HUES48 (cell line): ENCODE data around the gene C16orf87.

Experiments used
- H3K27ac ChIP-seq: one replicate; pipeline ENCODE4 v1.7.0; 2013; ENCODE audit warnings: low read depth, low read length, inconsistent platforms
- H3K27me3 ChIP-seq: 2 replicates; pipeline ENCODE4 v1.6.1; 2013; ENCODE audit warnings: mild to moderate bottlenecking, low read length; ENCODE audit not compliant: control insufficient read depth, insufficient read depth
- H3K36me3 ChIP-seq: 2 replicates; pipeline ENCODE4 v1.6.1; 2013; ENCODE audit warnings: low read length; ENCODE audit not compliant: control insufficient read depth, insufficient read depth
- H3K4me1 ChIP-seq: 2 replicates; pipeline ENCODE4 v1.6.1; 2013; ENCODE audit warnings: mild to moderate bottlenecking, low read length; ENCODE audit not compliant: control insufficient read depth, insufficient read depth
- H3K4me3 ChIP-seq: 2 replicates; pipeline ENCODE4 v1.5.1; 2013; ENCODE audit warnings: mild to moderate bottlenecking, low read depth, low read length
- H3K9ac ChIP-seq: 2 replicates; pipeline ENCODE4 v1.6.1; 2013; ENCODE audit warnings: mild to moderate bottlenecking, low read depth, low read length, moderate library complexity
- H3K9me3 ChIP-seq: 2 replicates; pipeline ENCODE4 v1.6.1; 2013; ENCODE audit warnings: low read length; ENCODE audit not compliant: control insufficient read depth, insufficient read depth

The C16orf87 gene

DNA sequence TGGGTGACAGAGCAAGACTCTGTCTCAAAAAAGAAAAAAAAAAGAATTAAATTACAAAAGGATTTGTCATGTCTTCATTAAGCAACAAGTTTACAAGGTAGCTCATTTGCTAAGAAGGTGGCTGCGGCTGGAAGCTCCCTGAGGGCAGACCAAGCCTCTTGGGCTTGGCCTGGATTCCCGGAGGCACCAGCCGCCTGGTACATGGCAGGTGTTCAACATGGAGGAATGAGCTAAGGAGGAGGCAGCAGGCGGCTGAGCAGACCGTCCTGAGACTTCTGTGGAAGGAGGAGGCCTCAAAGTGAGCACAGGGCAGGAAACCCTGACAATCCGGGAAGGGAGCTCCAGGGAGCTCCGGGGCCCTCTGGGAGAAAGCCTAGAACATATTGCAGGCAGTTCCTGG is 79.6 kb downstream of the C16orf87 start:
- no peaks in the 10 kb centered on the region for H3K27me3 ChIP-seq
- H3K27ac ChIP-seq, result no peak overlapping the region

DNA sequence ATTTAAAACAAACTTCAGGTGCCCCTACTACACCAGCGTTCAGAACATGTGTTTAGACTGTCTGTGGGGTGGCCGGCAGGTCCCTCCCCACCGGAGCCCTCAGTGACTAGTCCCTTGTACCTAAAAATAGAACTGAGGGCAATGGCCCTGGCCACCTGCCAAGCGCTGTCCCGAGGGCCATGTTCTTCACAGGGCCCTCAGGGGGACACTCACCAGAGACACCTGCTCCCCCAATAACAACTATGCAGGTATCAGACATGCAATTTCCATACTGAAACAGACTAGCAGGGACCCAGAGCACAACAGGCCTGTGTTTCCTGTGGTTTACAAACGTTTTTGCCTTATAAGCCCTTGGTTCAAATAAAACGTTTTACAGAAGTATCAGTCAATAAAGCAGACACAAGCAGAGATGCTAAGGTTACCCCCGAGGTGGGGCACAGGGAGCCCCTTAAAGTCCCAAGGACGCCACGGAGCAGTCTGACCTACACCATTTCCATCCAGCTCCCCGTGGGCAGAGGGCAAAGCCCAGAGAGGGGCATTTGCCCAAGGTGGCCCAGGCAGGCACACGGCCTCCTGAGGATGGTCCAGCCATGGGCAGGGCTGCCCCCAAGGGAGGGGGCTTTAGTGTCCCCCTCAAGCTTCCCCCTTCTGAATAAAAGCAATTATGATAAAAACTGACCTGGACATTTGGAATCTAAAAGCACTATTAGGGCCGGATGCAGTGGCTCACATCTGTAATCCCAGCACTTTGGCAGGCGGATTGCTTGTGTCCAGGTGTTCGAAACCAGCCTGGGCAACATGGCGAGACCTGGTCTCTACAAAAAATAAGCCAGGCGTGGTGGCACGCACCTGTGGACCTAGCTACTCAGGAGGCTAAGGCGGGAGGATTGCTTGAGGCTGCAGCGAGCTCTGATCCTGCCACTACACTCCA is 81.9 kb downstream of the C16orf87 start:
- Histone ChIP-seq H3K9ac (no peak overlapping the region), H3K27me3 (no peaks in the 10 kb centered on the region), H3K4me3 (no peak overlapping the region), H3K4me1 (peaks cover 9% of the 10 kb centered on the region), H3K27ac (peak overlapping the region; percentile 59), H3K36me3 (no peaks in the 10 kb centered on the region), H3K9me3 (no peaks in the 10 kb centered on the region)

More for the DNA sequence above, 79.6 kb downstream of the C16orf87 start:
- H3K9ac ChIP-seq, result no peak overlapping the region
- H3K36me3 ChIP-seq, result no peaks in the 10 kb centered on the region
- H3K9me3 ChIP-seq, result no peaks in the 10 kb centered on the region
- peaks cover 9% of the 10 kb centered on the region for H3K4me1 ChIP-seq
- no peak overlapping the region for H3K4me3 ChIP-seq

DNA sequence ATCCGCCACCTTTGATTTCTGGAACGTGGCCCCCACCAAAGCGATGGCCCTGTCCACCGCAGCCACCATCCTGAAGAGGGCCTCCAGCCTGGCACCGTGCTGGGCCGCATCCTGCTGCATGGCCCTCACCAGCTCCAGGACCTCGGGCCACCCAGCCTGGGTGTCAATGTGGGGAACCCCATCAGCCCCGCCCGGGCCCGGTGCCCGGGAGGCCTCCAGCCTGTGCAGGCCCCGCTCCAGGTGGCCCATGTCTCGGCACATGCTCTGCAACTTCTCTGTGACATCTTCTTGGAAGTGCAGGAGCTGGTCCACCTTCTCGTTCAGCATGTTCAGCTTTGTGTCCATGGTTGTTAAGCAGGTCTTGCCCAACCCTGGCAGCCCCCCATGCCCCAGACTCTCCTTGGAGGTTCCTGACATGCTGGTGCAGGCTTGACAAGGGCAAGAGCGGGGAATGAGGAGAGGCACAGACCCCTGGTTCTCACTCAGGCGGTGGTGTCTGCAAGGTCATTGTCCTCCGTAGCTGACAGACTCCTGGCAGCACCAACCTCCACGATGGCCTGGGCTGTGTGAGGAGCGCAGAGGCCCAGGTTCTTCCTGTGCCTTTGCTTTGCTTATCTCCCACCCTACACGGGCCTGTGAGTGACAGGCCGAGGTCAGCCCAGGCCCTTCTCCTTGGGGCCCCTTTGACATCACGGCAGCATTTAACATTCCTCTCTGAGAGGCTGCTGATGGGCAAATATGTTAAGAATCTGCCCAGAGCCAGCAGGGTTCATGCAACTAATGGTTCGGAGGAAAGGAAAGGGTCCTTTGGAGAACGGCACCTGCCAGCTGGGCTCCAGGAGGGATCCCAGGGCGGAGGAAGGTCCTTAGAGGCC is 83.0 kb downstream of the C16orf87 start, which contains the start of gene MYLK3:
TSS of gene MYLK3 (minus strand) at position 568 of the 875 bp plus-strand sequence. CDS start at position 417, 151 bp downstream.
- Histone ChIP-seq H3K27me3 (no peaks in the 10 kb centered on the region), H3K4me3 (no peak within 1 kb of the TSS), H3K9ac (no peak within 1 kb of the TSS), H3K27ac (peak within 1 kb of the TSS; percentile 59), H3K4me1 (peaks cover 15% of the 10 kb centered on the region), H3K9me3 (no peaks in the 10 kb centered on the region), H3K36me3 (no peaks in the 10 kb centered on the region)

DNA sequence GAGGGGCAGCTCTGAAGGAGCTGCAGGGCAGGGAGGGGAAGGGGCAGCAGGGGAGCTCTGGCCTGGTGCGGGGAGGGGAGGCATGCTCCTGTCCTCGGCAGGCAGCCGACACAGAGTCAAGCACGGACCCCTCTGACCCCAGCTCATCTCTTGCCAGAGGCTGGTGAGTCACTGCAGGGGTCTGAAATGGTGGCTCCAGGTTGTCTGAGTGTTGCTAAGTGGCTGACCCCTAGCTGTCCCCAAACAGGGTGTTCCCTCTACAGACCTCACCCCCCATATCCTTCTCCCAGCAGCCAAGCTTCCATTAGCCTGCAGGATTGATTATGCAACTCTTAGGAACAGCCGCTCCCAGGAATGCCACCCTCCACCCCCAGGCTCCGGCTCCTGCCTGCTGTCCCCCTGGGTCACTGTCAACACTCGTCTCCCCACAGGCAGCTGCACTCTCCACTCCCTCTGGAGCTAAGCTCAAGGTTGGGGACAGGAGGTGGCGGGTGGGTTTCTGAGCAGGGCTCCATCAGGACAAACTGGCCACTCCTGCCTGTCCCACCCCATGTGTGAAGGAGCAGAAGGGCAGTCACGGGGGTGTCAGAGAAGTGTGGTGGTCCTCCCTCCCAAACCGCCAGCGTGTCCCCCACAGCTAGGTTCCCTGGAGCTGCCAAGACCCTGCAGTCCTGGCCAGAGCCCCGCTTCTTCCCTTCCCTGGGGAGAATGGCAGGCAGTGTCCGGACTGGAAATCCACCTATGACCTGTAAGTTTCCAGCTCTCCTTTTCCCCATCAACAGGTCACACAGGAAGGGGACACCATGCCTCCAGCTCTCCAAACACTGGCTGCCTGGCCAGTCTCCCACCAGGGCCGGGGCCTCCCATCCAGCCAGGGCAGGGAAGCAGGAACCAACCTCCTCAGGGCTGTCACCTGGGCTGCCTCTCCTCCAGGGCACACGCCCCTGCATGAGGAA is 83.9 kb downstream of the C16orf87 start:
- H3K9me3 ChIP-seq, result no peaks in the 10 kb centered on the region
- H3K4me1 ChIP-seq, result peaks cover 16% of the 10 kb centered on the region
- no peak overlapping the region for H3K4me3 ChIP-seq
- no peaks in the 10 kb centered on the region for H3K27me3 ChIP-seq
- H3K27ac ChIP-seq, result peak overlapping the region; percentile 32
- H3K36me3 ChIP-seq, result no peaks in the 10 kb centered on the region
- H3K9ac ChIP-seq, result no peak overlapping the region
